ENCODE data around the gene RAMP2. TPM values are rescaled to one million over a fixed set of nuclear protein-coding genes. Genes with fewer than 3 reads are reported as not detected.

Gene RAMP2
- total and polyA plus RNA-seq, 9 donors, result 35.9 to 87.2 (median 73.2) TPM

GRCh38 chr17:42803074-42803883 lies 42.3 kb downstream of the RAMP2 start:
- H3K27me3 ChIP-seq (ENCODE audit: control insufficient read depth, insufficient read depth, low read length), result no peaks in the 10 kb centered on the region
- peaks cover 6% of the 10 kb centered on the region for H3K4me1 ChIP-seq (ENCODE audit: control insufficient read depth, insufficient read depth, low read length)
- no peaks in the 10 kb centered on the region for H3K36me3 ChIP-seq (ENCODE audit: control insufficient read depth, insufficient read depth, low read length)
- WGBS (ENCODE audit: insufficient coverage), result no CpG with 5 or more reads among the region's 2 CpGs
- H3K27ac ChIP-seq (ENCODE audit: low read length), result no peak overlapping the region
- H3K4me3 ChIP-seq (ENCODE audit: low read length), result no peak overlapping the region
- no peak for DNase-seq
- no peaks in the 10 kb centered on the region for H3K9me3 ChIP-seq (replicated peaks; ENCODE audit: control insufficient read depth, low read depth, low read length)

- no peak for DNase-seq
- no CpG with 5 or more reads among the region's 1 CpG for WGBS (ENCODE audit: insufficient coverage)
- H3K4me3 ChIP-seq (ENCODE audit: low read length), result no peak overlapping the region
- H3K27ac ChIP-seq (ENCODE audit: low read length), result no peak overlapping the region
- peaks cover 5% of the 10 kb centered on the region for H3K36me3 ChIP-seq (ENCODE audit: control insufficient read depth, insufficient read depth, low read length)
- H3K9me3 ChIP-seq (replicated peaks; ENCODE audit: control insufficient read depth, low read depth, low read length), result no peaks in the 10 kb centered on the region
- no peaks in the 10 kb centered on the region for H3K4me1 ChIP-seq (ENCODE audit: control insufficient read depth, insufficient read depth, low read length)
- no peaks in the 10 kb centered on the region for H3K27me3 ChIP-seq (ENCODE audit: control insufficient read depth, insufficient read depth, low read length)
Observed at GRCh38 chr17:42804918-42805367, 43.9 kb downstream of the RAMP2 start.

- 100% methylated on average over 1 of the region's 1 CpG for WGBS (ENCODE audit: insufficient coverage)
- H3K36me3 ChIP-seq (ENCODE audit: control insufficient read depth, insufficient read depth, low read length), result peaks cover 10% of the 10 kb centered on the region
- no peaks in the 10 kb centered on the region for H3K9me3 ChIP-seq (replicated peaks; ENCODE audit: control insufficient read depth, low read depth, low read length)
Observed at GRCh38 chr17:42806249-42806648, 45.2 kb downstream of the RAMP2 start.

GRCh38 chr17:42809250-42809649 lies 48.2 kb downstream of the RAMP2 start:
- Histone ChIP-seq H3K9me3 (replicated peaks; ENCODE audit: control insufficient read depth, low read depth, low read length) (no peaks in the 10 kb centered on the region), H3K27me3 (ENCODE audit: control insufficient read depth, insufficient read depth, low read length) (no peaks in the 10 kb centered on the region), H3K4me3 (ENCODE audit: low read length) (no peak overlapping the region), H3K36me3 (ENCODE audit: control insufficient read depth, insufficient read depth, low read length) (peaks cover 19% of the 10 kb centered on the region), H3K4me1 (ENCODE audit: control insufficient read depth, insufficient read depth, low read length) (no peaks in the 10 kb centered on the region), H3K27ac (ENCODE audit: low read length) (no peak overlapping the region)
- 23% methylated on average over 2 of the region's 3 CpGs for WGBS (ENCODE audit: insufficient coverage)
- DNase-seq, result no peak

More at GRCh38 chr17:42806249-42806648, 45.2 kb downstream of the RAMP2 start:
- Histone ChIP-seq H3K4me1 (ENCODE audit: control insufficient read depth, insufficient read depth, low read length) (no peaks in the 10 kb centered on the region), H3K4me3 (ENCODE audit: low read length) (no peak overlapping the region), H3K27ac (ENCODE audit: low read length) (no peak overlapping the region), H3K27me3 (ENCODE audit: control insufficient read depth, insufficient read depth, low read length) (no peaks in the 10 kb centered on the region)
- DNase-seq, result no peak

Other genes starting within 250 kb of the RAMP2 start
- gene NAGLU, start 225.0 kb upstream of the RAMP2 start, total RNA-seq, result 17.1 TPM
- 10 to 100 TPM; 15.4 to 24.1 (median 20.8) TPM for gene NAGLU, start 225.0 kb upstream of the RAMP2 start, polyA plus RNA-seq (ENCODE audit: insufficient read depth in 1 of 8, insufficient read length in 8 of 8, low replicate concordance in 1 of 8)
- gene HSD17B1, start 208.3 kb upstream of the RAMP2 start, total RNA-seq, result 1.9 TPM
- gene HSD17B1, start 208.3 kb upstream of the RAMP2 start, polyA plus RNA-seq (ENCODE audit: insufficient read depth in 1 of 8, insufficient read length in 8 of 8, low replicate concordance in 1 of 8), result 1 to 10 TPM; 2.2 to 3.2 (median 2.6) TPM
- gene COASY, start 199.1 kb upstream of the RAMP2 start, total RNA-seq, result 13.0 TPM
- gene COASY, start 199.1 kb upstream of the RAMP2 start, polyA plus RNA-seq (ENCODE audit: insufficient read depth in 1 of 8, insufficient read length in 8 of 8, low replicate concordance in 1 of 8), result 10 to 100 TPM; 25.5 to 33.5 (median 28.7) TPM
- 16.6 TPM for gene MLX, start 194.1 kb upstream of the RAMP2 start, total RNA-seq
- 10 to 100 TPM; 31.5 to 39.6 (median 35.5) TPM for gene MLX, start 194.1 kb upstream of the RAMP2 start, polyA plus RNA-seq (ENCODE audit: insufficient read depth in 1 of 8, insufficient read length in 8 of 8, low replicate concordance in 1 of 8)
- gene PSMC3IP, start 183.5 kb upstream of the RAMP2 start, total RNA-seq, result 5.4 TPM
- gene PSMC3IP, start 183.5 kb upstream of the RAMP2 start, polyA plus RNA-seq (ENCODE audit: insufficient read depth in 1 of 8, insufficient read length in 8 of 8, low replicate concordance in 1 of 8), result 10 to 100 TPM; 10.5 to 13.5 (median 11.9) TPM
- 39.1 TPM for gene RETREG3, start 151.9 kb upstream of the RAMP2 start, total RNA-seq
- gene RETREG3, start 151.9 kb upstream of the RAMP2 start, polyA plus RNA-seq (ENCODE audit: insufficient read depth in 1 of 8, insufficient read length in 8 of 8, low replicate concordance in 1 of 8), result 10 to 100 TPM; 27.6 to 36.1 (median 30.7) TPM
- gene TUBG1, start 151.5 kb upstream of the RAMP2 start, total RNA-seq, result 22.2 TPM
- gene TUBG1, start 151.5 kb upstream of the RAMP2 start, polyA plus RNA-seq (ENCODE audit: insufficient read depth in 1 of 8, insufficient read length in 8 of 8, low replicate concordance in 1 of 8), result 10 to 100 TPM; 30.7 to 43.5 (median 38.2) TPM
- 8.7 TPM for gene TUBG2, start 101.9 kb upstream of the RAMP2 start, total RNA-seq
- 10 to 100 TPM in 7 of 8 donors, 1 to 10 TPM in 1; 10.0 to 19.2 (median 14.1) TPM for gene TUBG2, start 101.9 kb upstream of the RAMP2 start, polyA plus RNA-seq (ENCODE audit: insufficient read depth in 1 of 8, insufficient read length in 8 of 8, low replicate concordance in 1 of 8)
- 44.1 TPM for gene PLEKHH3, start 84.2 kb upstream of the RAMP2 start, total RNA-seq
- gene PLEKHH3, start 84.2 kb upstream of the RAMP2 start, polyA plus RNA-seq (ENCODE audit: insufficient read depth in 1 of 8, insufficient read length in 8 of 8, low replicate concordance in 1 of 8), result 10 to 100 TPM; 27.2 to 57.5 (median 40.6) TPM
- gene CCR10, start 79.4 kb upstream of the RAMP2 start, total RNA-seq, result 1.0 TPM
- gene CCR10, start 79.4 kb upstream of the RAMP2 start, polyA plus RNA-seq (ENCODE audit: insufficient read depth in 1 of 8, insufficient read length in 8 of 8, low replicate concordance in 1 of 8), result 1 to 10 TPM; 1.2 to 2.9 (median 1.5) TPM
- gene CNTNAP1, start 78.7 kb upstream of the RAMP2 start, total RNA-seq, result 8.1 TPM
- 10 to 100 TPM in 6 of 8 donors, 1 to 10 TPM in 2; 9.0 to 15.7 (median 13.1) TPM for gene CNTNAP1, start 78.7 kb upstream of the RAMP2 start, polyA plus RNA-seq (ENCODE audit: insufficient read depth in 1 of 8, insufficient read length in 8 of 8, low replicate concordance in 1 of 8)
- 20.4 TPM for gene EZH1, start 16.2 kb upstream of the RAMP2 start, total RNA-seq
- 10 to 100 TPM; 15.6 to 21.8 (median 18.0) TPM for gene EZH1, start 16.2 kb upstream of the RAMP2 start, polyA plus RNA-seq (ENCODE audit: insufficient read depth in 1 of 8, insufficient read length in 8 of 8, low replicate concordance in 1 of 8)
- gene VPS25, start 12.2 kb downstream of the RAMP2 start, total RNA-seq, result 41.0 TPM
- 10 to 100 TPM; 28.7 to 40.0 (median 32.6) TPM for gene VPS25, start 12.2 kb downstream of the RAMP2 start, polyA plus RNA-seq (ENCODE audit: insufficient read depth in 1 of 8, insufficient read length in 8 of 8, low replicate concordance in 1 of 8)
- 0.09 TPM for gene WNK4, start 19.4 kb downstream of the RAMP2 start, total RNA-seq
- 1 to 10 TPM in 3 of 8 donors, under 1 TPM in 5; 0.20 to 1.2 (median 0.67) TPM for gene WNK4, start 19.4 kb downstream of the RAMP2 start, polyA plus RNA-seq (ENCODE audit: insufficient read depth in 1 of 8, insufficient read length in 8 of 8, low replicate concordance in 1 of 8)
- 84.1 TPM for gene COA3, start 37.5 kb downstream of the RAMP2 start, total RNA-seq
- 10 to 100 TPM; 53.6 to 63.9 (median 59.5) TPM for gene COA3, start 37.5 kb downstream of the RAMP2 start, polyA plus RNA-seq (ENCODE audit: insufficient read depth in 1 of 8, insufficient read length in 8 of 8, low replicate concordance in 1 of 8)
- 0.04 TPM for gene CNTD1, start 37.6 kb downstream of the RAMP2 start, total RNA-seq
- gene CNTD1, start 37.6 kb downstream of the RAMP2 start, polyA plus RNA-seq (ENCODE audit: insufficient read depth in 1 of 8, insufficient read length in 8 of 8, low replicate concordance in 1 of 8), result 1 to 10 TPM in 3 of 8 donors, under 1 TPM in 5; 0.37 to 1.6 (median 0.81) TPM
- 37.7 TPM for gene BECN1, start 63.1 kb downstream of the RAMP2 start, total RNA-seq
- 10 to 100 TPM; 39.8 to 53.5 (median 45.1) TPM for gene BECN1, start 63.1 kb downstream of the RAMP2 start, polyA plus RNA-seq (ENCODE audit: insufficient read depth in 1 of 8, insufficient read length in 8 of 8, low replicate concordance in 1 of 8)
- gene PSME3, start 72.2 kb downstream of the RAMP2 start, total RNA-seq, result 26.1 TPM
- 10 to 100 TPM; 46.2 to 67.9 (median 55.3) TPM for gene PSME3, start 72.2 kb downstream of the RAMP2 start, polyA plus RNA-seq (ENCODE audit: insufficient read depth in 1 of 8, insufficient read length in 8 of 8, low replicate concordance in 1 of 8)
- 0.66 TPM for gene AOC2, start 83.4 kb downstream of the RAMP2 start, total RNA-seq
- 1 to 10 TPM in 1 of 8 donors, under 1 TPM in 7; 0.41 to 1.2 (median 0.84) TPM for gene AOC2, start 83.4 kb downstream of the RAMP2 start, polyA plus RNA-seq (ENCODE audit: insufficient read depth in 1 of 8, insufficient read length in 8 of 8, low replicate concordance in 1 of 8)
- 6.9 TPM for gene AOC3, start 90.0 kb downstream of the RAMP2 start, total RNA-seq
- gene AOC3, start 90.0 kb downstream of the RAMP2 start, polyA plus RNA-seq (ENCODE audit: insufficient read depth in 1 of 8, insufficient read length in 8 of 8, low replicate concordance in 1 of 8), result 10 to 100 TPM; 11.7 to 23.6 (median 18.2) TPM
- gene G6PC1, start 139.6 kb downstream of the RAMP2 start, total RNA-seq, result not detected
- under 1 TPM in 3 of 8 donors, not detected in 5; 0.08 to 0.43 (median 0.26) TPM for gene G6PC1, start 139.6 kb downstream of the RAMP2 start, polyA plus RNA-seq (ENCODE audit: insufficient read depth in 1 of 8, insufficient read length in 8 of 8, low replicate concordance in 1 of 8)
- 35.4 TPM for gene AARSD1, start 203.2 kb downstream of the RAMP2 start, total RNA-seq
- gene AARSD1, start 203.2 kb downstream of the RAMP2 start, polyA plus RNA-seq (ENCODE audit: insufficient read depth in 1 of 8, insufficient read length in 8 of 8, low replicate concordance in 1 of 8), result 10 to 100 TPM; 46.5 to 67.1 (median 56.1) TPM
- 37.3 TPM for gene PTGES3L, start 218.9 kb downstream of the RAMP2 start, total RNA-seq
- gene PTGES3L, start 218.9 kb downstream of the RAMP2 start, polyA plus RNA-seq (ENCODE audit: insufficient read depth in 1 of 8, insufficient read length in 8 of 8, low replicate concordance in 1 of 8), result 10 to 100 TPM; 37.5 to 81.2 (median 63.0) TPM
- gene RUNDC1, start 219.3 kb downstream of the RAMP2 start, total RNA-seq, result 5.3 TPM
- 1 to 10 TPM; 7.3 to 8.3 (median 7.6) TPM for gene RUNDC1, start 219.3 kb downstream of the RAMP2 start, polyA plus RNA-seq (ENCODE audit: insufficient read depth in 1 of 8, insufficient read length in 8 of 8, low replicate concordance in 1 of 8)
- gene RPL27, start 237.2 kb downstream of the RAMP2 start, total RNA-seq, result 3,028 TPM
- gene RPL27, start 237.2 kb downstream of the RAMP2 start, polyA plus RNA-seq (ENCODE audit: insufficient read depth in 1 of 8, insufficient read length in 8 of 8, low replicate concordance in 1 of 8), result 1,000 to 10,000 TPM; 2,184 to 2,871 (median 2,448) TPM
- 7.6 TPM for gene IFI35, start 245.6 kb downstream of the RAMP2 start, total RNA-seq
- gene IFI35, start 245.6 kb downstream of the RAMP2 start, polyA plus RNA-seq (ENCODE audit: insufficient read depth in 1 of 8, insufficient read length in 8 of 8, low replicate concordance in 1 of 8), result 10 to 100 TPM in 1 of 8 donors, 1 to 10 TPM in 7; 4.5 to 11.1 (median 6.5) TPM

Data from muscle of leg (tissue), 11 donors.